Right cardiac atrium (tissue), 5 donors: Measurements from ENCODE around the gene PGM2. TPM values are rescaled to one million over a fixed set of nuclear protein-coding genes. Genes with fewer than 3 reads are reported as not detected.

Source experiments
- ATAC-seq, 2 donors: fragments of 200-7000 bp; cut with Tn5 transposase; one replicate each; pipeline versions ENCODE4 v1.8.0 to v1.9.1; 2020; ENCODE audit warnings: moderate library complexity in 2 of 2, mild to moderate bottlenecking in 1 of 2
- DNase-seq, 3 donors: peaks; one replicate each; pipeline ENCODE4 v3.0.0-alpha.2; 2020
- H3K27ac ChIP-seq: one replicate; pipeline ENCODE4 v1.5.1; 2013; ENCODE audit warnings: mild to moderate bottlenecking, low read length, control low read depth, moderate library complexity
- H3K27me3 ChIP-seq: one replicate; pipeline ENCODE4 v1.6.1; 2013; ENCODE audit not compliant: control insufficient read depth, insufficient read depth
- H3K4me1 ChIP-seq: one replicate; pipeline ENCODE4 v1.6.1; 2013; ENCODE audit warnings: low read length; ENCODE audit not compliant: control insufficient read depth, insufficient read depth
- H3K4me3 ChIP-seq: one replicate; pipeline ENCODE4 v1.5.1; 2013; ENCODE audit warnings: low read length, control low read depth
- H3K9me3 ChIP-seq: one replicate; pipeline ENCODE4 v1.6.1; 2013; ENCODE audit warnings: low read length; ENCODE audit not compliant: control insufficient read depth
- WGBS: extraction: QIAGEN DNeasy Blood & Tissue Kit; methylation state at CpG from one replicate; pipeline ENCODE4 v1.1.7; 2013; 5-methylcytosine and 5-hydroxymethylcytosine counted together
- intact Hi-C, 4 donors: fragments of 100-400 bp; cut with DNase I; formaldehyde crosslinking; loops; one replicate each; pipeline versions ENCODE4 v1.11.0 to v1.14.0; 2022 to 2023
- polyA plus RNA-seq: library from polyadenylated mRNA; stranded (reverse); fragments of 200-250 nt; gene quantifications from one replicate; pipeline ENCODE4 v1.2.3, GENCODE V29; 2013
- total RNA-seq, 4 donors: library from RNA; stranded (reverse); fragmentation: NEBNext Ultra II Directional; extraction: Animal tissue kit (Norgen Biotek cat#: 25700); gene quantifications; one replicate each; pipeline ENCODE4 v1.2.1, GENCODE V29; 2021
- donor health status: healthy with polysubstance abuse.
- donor health status: DM: no; HTN: yes; CAD: no.
- donor health status: DM: no; HTN: no; CAD: no.
- donor health status: DM: no; HTN: yes; CAD: no; lungs with severe emphysema.
- donor health status: DM: yes; HTN: yes; CAD: no.

PGM2 gene
- total and polyA plus RNA-seq, 5 donors: 4.3 to 14.7 (median 9.5) TPM

DNA sequence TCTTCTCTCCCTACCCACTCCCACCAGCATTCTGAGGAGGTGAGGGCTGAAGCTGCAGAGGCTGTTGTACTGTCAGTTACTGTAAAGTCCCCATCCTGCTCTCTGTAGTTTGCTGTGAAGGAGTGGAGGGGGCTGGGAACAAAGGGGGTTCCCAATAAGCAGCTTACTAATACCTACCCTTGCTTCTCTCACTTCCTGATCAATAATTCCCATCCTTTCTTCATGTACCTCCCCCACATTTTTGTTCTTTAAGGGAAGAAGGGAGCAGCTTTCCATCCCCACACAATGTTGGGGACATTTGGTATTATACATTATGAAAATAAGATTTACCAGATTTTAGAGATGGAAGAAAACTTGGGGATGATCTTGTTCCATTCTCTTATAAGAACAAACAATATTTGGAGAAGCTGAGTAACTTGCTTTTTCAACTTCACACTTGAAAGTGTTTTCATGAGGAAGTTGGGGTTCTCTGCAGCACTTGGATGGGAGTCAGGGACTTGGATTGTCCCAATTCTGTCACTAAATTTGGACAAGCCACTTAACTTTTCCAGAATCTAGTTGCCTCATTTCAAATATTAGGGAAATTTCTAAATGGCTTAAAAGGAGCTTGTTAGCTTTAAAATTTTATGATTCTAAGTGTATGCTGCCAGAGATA lies 69.8 kb downstream of the PGM2 start:
- Histone ChIP-seq H3K9me3 (no peaks in the 10 kb centered on the region), H3K27me3 (no peaks in the 10 kb centered on the region), H3K27ac (no peak overlapping the region), H3K4me1 (peaks cover 8% of the 10 kb centered on the region), H3K4me3 (no peak overlapping the region)
- ATAC-seq (no peak), DNase-seq (no peak)
- intact Hi-C loops: loop anchor here in 2 of 4 donors (10.0 kb wide), 2 partner anchors 68 to 92 kb away; partner anchors contain the start of gene PTTG2 (in 1 of the 2)

DNA sequence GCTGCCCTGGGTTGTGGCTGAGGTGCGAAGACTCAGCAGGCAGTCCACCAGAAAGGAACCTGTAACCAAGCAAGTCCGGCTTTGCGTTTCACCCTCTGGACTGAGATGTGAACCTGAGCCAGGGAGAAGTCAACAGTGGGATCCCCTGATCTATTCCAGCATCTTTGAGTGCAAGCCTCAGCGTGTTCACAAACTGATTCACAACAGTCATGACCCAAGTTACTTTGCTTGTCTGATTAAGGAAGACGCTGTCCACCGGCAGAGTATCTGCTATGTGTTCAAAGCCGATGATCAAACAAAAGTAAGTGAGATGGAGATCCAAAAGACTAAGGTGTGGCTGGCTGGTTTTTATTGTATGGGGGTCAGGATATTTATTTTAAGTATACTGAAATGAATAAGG lies 75.7 kb downstream of the PGM2 start:
- ATAC-seq: no peak
- intact Hi-C loops: loop anchor here in 1 of 4 donors (10.0 kb wide), 1 partner anchor 63 kb away; the partner anchor contains the start of gene PTTG2
- DNase-seq: no peak
- Histone ChIP-seq H3K27me3 (no peaks in the 10 kb centered on the region), H3K9me3 (no peaks in the 10 kb centered on the region), H3K4me1 (peaks cover 3% of the 10 kb centered on the region), H3K27ac (no peak overlapping the region), H3K4me3 (no peak overlapping the region)
- WGBS: 83% methylated on average over 7 of the region's 7 CpGs

DNA sequence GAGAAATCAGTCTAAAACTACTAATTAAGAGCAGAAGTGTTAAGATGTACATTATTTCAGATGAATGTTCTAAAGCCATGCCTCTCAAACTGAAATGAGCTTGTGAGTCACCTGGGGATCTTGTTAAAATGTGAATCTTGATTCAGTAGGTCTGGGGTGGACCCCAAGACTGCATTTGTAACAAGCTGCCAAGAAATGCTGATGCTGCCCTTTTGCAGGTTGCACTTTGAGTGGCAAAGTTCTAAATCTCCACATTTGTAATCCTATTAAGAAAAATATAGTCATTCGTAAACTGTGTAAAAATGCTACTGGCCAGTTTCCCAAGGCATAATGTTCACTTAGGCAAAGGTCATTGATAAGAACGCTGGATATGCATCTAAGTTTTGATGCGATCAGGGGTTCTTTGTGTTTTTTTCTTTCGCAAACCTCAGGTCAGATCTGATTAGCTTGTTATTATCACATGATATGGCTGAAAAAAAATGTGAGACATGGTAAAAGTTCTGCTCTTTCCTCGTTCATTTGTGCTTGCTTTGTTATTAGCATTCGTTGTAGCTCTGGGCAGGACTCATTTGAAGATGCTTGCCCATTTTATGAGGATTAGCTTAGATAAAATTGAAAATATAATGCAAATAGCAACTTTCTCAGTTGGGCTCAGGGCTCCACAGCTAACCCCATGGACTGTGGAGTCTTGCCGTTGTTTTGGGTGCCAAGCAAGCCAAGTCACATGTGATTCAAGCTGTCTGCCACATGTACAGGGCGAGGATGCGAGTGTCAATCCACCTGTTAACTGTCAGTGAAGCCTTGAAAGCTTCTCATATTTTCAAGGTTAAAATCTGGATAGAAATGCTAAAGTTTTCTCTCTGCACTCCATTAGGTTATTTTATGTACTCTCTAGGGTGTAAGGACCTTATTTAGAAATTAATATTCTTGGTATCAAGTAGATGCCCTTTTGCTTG lies 76.5 kb downstream of the PGM2 start:
- Histone ChIP-seq H3K4me3 (no peak overlapping the region), H3K27me3 (no peaks in the 10 kb centered on the region), H3K4me1 (peaks cover 3% of the 10 kb centered on the region), H3K9me3 (no peaks in the 10 kb centered on the region), H3K27ac (no peak overlapping the region)
- intact Hi-C loops: loop anchor here in 1 of 4 donors (10.0 kb wide), 1 partner anchor 62 kb away; the partner anchor contains the start of gene PTTG2
- ATAC-seq: no peak
- no peak for DNase-seq
- WGBS: 81% methylated on average over 9 of the region's 9 CpGs

DNA sequence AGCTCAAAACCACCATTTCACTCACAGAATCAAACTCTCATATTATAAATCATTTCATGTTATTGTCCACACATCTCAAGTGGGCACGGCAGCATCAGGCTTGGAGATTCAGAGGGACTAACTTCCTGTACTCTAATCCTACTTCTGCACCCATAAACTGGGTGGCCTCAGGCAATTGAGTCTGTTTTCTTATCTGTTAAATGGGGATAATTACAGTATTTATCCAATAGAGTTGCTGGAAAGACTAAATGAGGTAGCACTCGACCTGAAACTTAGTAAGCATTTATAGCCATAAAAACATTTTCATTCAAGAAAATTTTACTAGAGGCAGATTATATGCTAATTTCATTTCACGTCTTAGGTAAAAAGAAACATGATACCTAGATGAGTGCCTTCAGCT lies 77.4 kb downstream of the PGM2 start:
- 86% methylated on average over 3 of the region's 3 CpGs for WGBS
- Histone ChIP-seq H3K4me1 (peaks cover 3% of the 10 kb centered on the region), H3K27me3 (no peaks in the 10 kb centered on the region), H3K27ac (no peak overlapping the region), H3K4me3 (no peak overlapping the region), H3K9me3 (no peaks in the 10 kb centered on the region)
- intact Hi-C loops: loop anchor here in 1 of 4 donors (10.0 kb wide), 1 partner anchor 61 kb away; the partner anchor contains the start of gene PTTG2
- DNase-seq (no peak), ATAC-seq (no peak)

DNA sequence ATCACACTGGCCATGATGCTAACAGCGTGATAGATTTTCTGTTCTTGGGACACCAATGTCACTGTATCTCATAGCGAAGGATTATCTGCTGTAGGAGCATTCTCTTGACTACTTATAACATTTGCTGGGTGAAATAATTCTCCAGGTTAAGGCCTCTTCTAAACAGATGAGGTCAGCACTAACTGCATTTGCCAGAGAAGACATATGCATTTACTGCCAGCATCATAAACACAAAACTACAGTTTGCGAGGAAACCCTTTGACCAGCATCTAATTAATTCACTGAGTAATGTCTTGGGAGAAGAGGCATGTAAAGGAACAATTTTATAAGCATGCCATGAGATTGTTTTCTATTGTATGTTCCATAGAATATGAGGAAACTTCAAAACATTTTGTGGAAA lies 78.3 kb downstream of the PGM2 start:
- 96% methylated on average over 3 of the region's 3 CpGs for WGBS
- peaks cover 3% of the 10 kb centered on the region for H3K4me1 ChIP-seq
- DNase-seq: no peak
- no peak overlapping the region for H3K4me3 ChIP-seq
- H3K27me3 ChIP-seq: no peaks in the 10 kb centered on the region
- ATAC-seq: no peak
- H3K27ac ChIP-seq: no peak overlapping the region
- no peaks in the 10 kb centered on the region for H3K9me3 ChIP-seq
- intact Hi-C loops: loop anchor here in 1 of 4 donors (10.0 kb wide), 1 partner anchor 60 kb away; the partner anchor contains the start of gene PTTG2

DNA sequence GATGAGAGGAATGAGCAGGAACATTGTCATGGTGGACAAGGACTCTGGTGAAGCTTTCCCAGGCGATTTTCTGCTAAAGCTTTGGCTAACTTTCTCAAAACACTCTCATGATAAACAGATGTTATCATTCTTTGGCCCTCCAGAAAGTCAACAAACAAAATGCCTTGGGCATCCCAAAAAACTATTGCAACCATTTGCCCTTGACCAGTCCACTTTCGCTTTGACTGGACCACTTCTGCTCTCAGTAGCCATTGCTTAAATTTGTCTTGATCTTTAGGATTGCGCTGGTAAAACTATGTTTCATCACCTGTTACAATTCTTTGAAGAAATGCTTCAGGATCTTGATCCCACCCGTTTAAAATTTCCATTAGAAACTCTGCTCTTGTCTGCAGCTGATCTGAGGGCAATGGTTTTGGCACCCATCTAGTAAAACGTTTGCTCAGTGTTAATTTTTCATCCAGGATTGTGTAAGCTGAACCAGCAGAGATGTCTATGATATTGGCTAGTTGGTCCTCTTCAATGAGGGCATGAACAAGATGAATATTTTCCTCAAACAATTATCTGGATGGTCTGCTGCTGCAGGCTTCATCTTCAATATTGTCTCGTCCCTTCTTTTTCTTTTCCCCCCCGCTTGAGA lies 79.2 kb downstream of the PGM2 start:
- H3K4me1 ChIP-seq: peaks cover 3% of the 10 kb centered on the region
- H3K27me3 ChIP-seq: no peaks in the 10 kb centered on the region
- H3K27ac ChIP-seq: no peak overlapping the region
- ATAC-seq (no peak), DNase-seq (no peak)
- intact Hi-C loops: loop anchor here in 1 of 4 donors (10.0 kb wide), 1 partner anchor 59 kb away; the partner anchor contains the start of gene PTTG2
- 80% methylated on average over 7 of the region's 7 CpGs for WGBS
- H3K9me3 ChIP-seq: no peaks in the 10 kb centered on the region
- H3K4me3 ChIP-seq: no peak overlapping the region

DNA sequence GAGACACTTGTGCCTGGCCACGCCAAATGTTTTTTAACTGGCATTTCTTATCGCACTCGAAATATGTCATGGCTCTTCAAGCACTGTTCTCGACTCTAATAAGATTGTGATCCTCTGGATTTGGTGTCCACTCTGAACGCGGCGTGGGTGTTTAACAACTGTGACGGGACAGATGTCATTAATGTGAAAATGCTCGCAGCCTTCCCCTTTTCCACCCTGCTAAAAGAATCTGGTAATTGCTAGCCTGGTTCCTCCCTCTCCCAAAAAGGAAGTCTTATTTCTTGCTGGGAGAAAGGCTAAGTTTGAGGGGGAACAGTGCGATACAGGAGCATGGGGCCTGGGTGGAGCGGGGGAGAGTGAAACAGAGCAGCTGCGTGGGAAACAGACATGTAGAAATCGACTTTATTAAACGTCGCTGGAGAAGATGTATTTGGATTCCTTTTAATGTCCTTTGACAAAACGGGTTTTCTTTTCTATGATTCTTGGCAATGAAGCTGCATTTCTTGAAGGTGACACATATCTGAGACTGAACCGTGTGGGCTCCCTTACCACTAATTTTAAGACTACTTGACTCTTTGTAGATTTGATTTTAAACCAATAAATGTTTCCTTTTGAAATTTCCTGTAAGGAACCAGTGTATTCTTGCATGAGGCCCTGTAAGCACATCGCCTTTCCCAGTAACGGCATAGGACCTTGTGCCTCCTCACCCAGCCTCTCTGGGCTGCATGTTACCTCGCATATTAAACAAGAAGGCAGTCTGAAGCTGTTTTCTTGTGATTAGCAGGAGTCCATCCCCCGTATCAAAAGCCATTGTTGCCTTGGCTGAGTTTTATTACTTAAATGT lies 82.2 kb downstream of the PGM2 start:
- peak; percentile 65 to 68 for ATAC-seq
- WGBS: 34% methylated on average over 21 of the region's 21 CpGs
- peak in 2 of 3 donors; percentile 30 to 63 for DNase-seq
- H3K4me3 ChIP-seq: peak overlapping the region; percentile 25
- H3K9me3 ChIP-seq: no peaks in the 10 kb centered on the region
- H3K27ac ChIP-seq: peak overlapping the region; percentile 86
- peaks cover 4% of the 10 kb centered on the region for H3K4me1 ChIP-seq
- intact Hi-C loops: loop anchor here in 1 of 4 donors (10.0 kb wide), 1 partner anchor 56 kb away; the partner anchor contains the start of gene PTTG2
- H3K27me3 ChIP-seq: no peaks in the 10 kb centered on the region

DNA sequence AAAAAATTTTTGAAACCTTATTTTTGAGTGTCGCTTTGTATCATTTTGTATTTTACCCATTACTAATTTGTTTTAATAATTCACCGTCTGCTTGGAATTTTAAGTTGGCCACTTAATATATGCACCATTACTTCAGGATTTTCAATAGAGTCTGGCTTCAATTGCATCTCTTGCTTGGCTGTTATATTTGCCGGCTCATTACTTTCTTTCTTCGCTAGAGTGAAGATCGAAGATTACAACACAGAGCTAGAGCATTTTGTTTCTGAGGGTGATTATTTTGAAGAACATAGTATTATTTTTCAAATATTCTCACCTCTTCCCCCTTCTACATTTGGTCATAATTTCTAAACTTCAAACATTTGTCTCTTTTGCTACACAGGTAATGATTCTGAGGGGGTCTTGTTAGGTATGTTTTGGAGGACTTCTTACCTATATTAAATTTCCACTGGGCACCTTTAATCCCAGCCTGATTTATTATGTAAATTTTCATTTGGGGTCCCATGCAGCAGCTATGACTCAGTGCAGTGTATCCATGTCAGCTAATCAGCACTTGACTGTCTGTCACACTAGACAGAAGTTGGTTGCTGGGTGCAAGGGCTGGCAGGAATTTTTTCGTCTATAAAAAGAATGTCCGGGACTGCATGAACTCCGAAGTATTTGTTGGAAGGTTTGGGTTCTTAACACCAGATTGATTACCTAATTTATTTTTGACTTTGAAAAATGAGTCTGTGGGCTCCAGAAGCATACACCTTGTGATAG lies 83.0 kb downstream of the PGM2 start:
- Histone ChIP-seq H3K9me3 (no peaks in the 10 kb centered on the region), H3K27me3 (no peaks in the 10 kb centered on the region), H3K4me3 (no peak overlapping the region), H3K4me1 (peaks cover 2% of the 10 kb centered on the region), H3K27ac (no peak overlapping the region)
- intact Hi-C loops: loop anchor here in 1 of 4 donors (10.0 kb wide), 1 partner anchor 55 kb away; the partner anchor contains the start of gene PTTG2
- WGBS: 53% methylated on average over 8 of the region's 8 CpGs
- DNase-seq (no peak), ATAC-seq (peak; percentile 80 to 82)

DNA sequence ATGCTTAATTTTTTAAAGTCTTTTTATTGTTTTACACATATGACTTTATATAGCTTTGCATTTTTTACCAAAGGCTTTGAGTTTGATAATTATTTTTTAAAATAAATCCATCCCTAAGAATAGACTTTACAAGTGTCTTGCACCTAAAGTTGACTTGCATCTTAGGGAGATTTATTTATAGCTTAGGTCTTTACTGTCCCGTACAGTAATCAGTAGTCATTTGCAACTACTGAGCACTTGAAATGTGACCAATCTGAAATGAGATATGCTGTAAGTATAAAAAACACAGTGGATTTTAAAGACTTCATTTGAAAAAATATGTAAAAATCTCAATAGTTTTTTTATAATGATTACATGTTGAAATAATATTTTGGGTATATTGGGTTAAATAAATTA lies 83.6 kb downstream of the PGM2 start:
- DNase-seq (no peak), ATAC-seq (no peak)
- Histone ChIP-seq H3K4me1 (peaks cover 2% of the 10 kb centered on the region), H3K27me3 (no peaks in the 10 kb centered on the region), H3K9me3 (no peaks in the 10 kb centered on the region), H3K27ac (no peak overlapping the region), H3K4me3 (no peak overlapping the region)
- 64% methylated on average over 1 of the region's 1 CpG for WGBS
- intact Hi-C loops: no loop called here
